Measurements from ENCODE around the gene C1QTNF1. TPM values are rescaled to one million over a fixed set of nuclear protein-coding genes. Genes with fewer than 3 reads are reported as not detected.

Gene C1QTNF1
- total and polyA plus RNA-seq, 9 of the 15 experiments (the other 6 are each of a cell fraction or from before 2014, with no cell fraction given), result 0.09 TPM; not detected in 8

GRCh38 chr17:79066963-79067362 lies 43.0 kb downstream of the C1QTNF1 start (continued):
- TF ChIP-seq SRF (CRISPR knock-in tag; IDR thresholded peaks at IDR 0.05) (no peak), HEY1 (CRISPR knock-in tag; IDR thresholded peaks at IDR 0.05; ENCODE audit: borderline replicate concordance) (no peak), MAFF (IDR thresholded peaks at IDR 0.05; ENCODE audit: low read length) (no peak), POLR2AphosphoS2 (IDR thresholded peaks at IDR 0.05; ENCODE audit: low read length) (no peak)

- H3K4me3 ChIP-seq, result no peak overlapping the region
- peaks cover 3% of the 10 kb centered on the region; the same call in 2 of the 3 replicates for H3K79me2 ChIP-seq (ENCODE audit: control insufficient read depth, insufficient read depth, low read length)
- in situ Hi-C loops (cut with MboI) (loop anchor here (25.0 kb wide), 1 partner anchor 317 kb away; no protein-coding TSS in a partner anchor), intact Hi-C loops (cut with micrococcal nuclease) (no loop called here)
- ATAC-seq, result no peak
- no peak overlapping the region for H2AFZ ChIP-seq (ENCODE audit: low read depth, low read length)
- no peak overlapping the region for H3K4me2 ChIP-seq (ENCODE audit: insufficient read depth, low read length)
- no peaks in the 10 kb centered on the region for H3K9me3 ChIP-seq (replicated peaks; ENCODE audit: control insufficient read depth, insufficient read depth, low read depth, low read length)
- H3K9ac ChIP-seq (ENCODE audit: insufficient read depth in 1 of 2, low read depth in 2 of 2, low read length in 2 of 2), result no peak overlapping the region
- 5% methylated on average over 9 of the region's 9 CpGs for WGBS (ENCODE audit: insufficient coverage, low coverage, missing lambda C conversion rate)
- no TSS peak for BruUV-seq (replicated peaks)
- ChIA-PET POLR2A (no interaction called here), CTCF (ENCODE audit: low intra/inter-chr PET ratio) (no interaction called here)
- no peaks in the 10 kb centered on the region for H3K9me1 ChIP-seq (ENCODE audit: control insufficient read depth, insufficient read depth, low read length)
- DNase-seq (ENCODE audit: extremely low read depth in 1 of 4, low spot score in 3 of 4), result no peak
- peaks cover 2 to 13% of the 10 kb centered on the region in 2 experiments; a peak in 4 of 5 replicates for H3K4me1 ChIP-seq (replicated peaks in 1 of 2; ENCODE audit: control insufficient read depth in 2 of 2, insufficient read depth in 2 of 2, low read length in 2 of 2)
- no peaks in the 10 kb centered on the region for H4K20me1 ChIP-seq (replicated peaks; ENCODE audit: control insufficient read depth, insufficient read depth, low read length)
- H3K27ac ChIP-seq (ENCODE audit: extremely low read depth, low read depth, low read length), result no peak overlapping the region
- FAIRE-seq, result no peak
- H3K36me3 ChIP-seq (ENCODE audit: control insufficient read depth, insufficient read depth, low read length), result no peaks in the 10 kb centered on the region
- peaks cover 17 to 20% of the 10 kb centered on the region in 2 experiments; a peak in 4 of 5 replicates for H3K27me3 ChIP-seq (ENCODE audit: control insufficient read depth in 2 of 2, insufficient read depth in 2 of 2, low read length in 2 of 2)
- TF ChIP-seq ZNF217 (CRISPR knock-in tag; IDR thresholded peaks at IDR 0.05), result no peak
- TF ChIP-seq MTF1 (CRISPR knock-in tag; IDR thresholded peaks at IDR 0.05; ENCODE audit: borderline replicate concordance), result no peak
- peak; percentile 50; the same call in 1 of the 2 replicates for TF ChIP-seq SMAD3 (CRISPR knock-in tag; conservative IDR thresholded peaks at IDR 0.05)
- TF ChIP-seq, protein P1, sequence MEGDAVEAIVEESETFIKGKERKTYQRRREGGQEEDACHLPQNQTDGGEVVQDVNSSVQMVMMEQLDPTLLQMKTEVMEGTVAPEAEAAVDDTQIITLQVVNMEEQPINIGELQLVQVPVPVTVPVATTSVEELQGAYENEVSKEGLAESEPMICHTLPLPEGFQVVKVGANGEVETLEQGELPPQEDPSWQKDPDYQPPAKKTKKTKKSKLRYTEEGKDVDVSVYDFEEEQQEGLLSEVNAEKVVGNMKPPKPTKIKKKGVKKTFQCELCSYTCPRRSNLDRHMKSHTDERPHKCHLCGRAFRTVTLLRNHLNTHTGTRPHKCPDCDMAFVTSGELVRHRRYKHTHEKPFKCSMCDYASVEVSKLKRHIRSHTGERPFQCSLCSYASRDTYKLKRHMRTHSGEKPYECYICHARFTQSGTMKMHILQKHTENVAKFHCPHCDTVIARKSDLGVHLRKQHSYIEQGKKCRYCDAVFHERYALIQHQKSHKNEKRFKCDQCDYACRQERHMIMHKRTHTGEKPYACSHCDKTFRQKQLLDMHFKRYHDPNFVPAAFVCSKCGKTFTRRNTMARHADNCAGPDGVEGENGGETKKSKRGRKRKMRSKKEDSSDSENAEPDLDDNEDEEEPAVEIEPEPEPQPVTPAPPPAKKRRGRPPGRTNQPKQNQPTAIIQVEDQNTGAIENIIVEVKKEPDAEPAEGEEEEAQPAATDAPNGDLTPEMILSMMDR (IDR thresholded peaks at IDR 0.05 in 2 of 3, conservative IDR thresholded peaks at IDR 0.05 in 1 of 3; ENCODE audit: insufficient read depth in 2 of 3, low read depth in 1 of 3, low read length in 3 of 3), result no peak
- TF ChIP-seq HINFP (tag; conservative IDR thresholded peaks at IDR 0.05; ENCODE audit: low read depth), result 0 out of 2 replicates have a peak, but pooled peaks have one; percentile 32
- no peak for TF ChIP-seq NFATC3 (IDR thresholded peaks at IDR 0.05)
- no peak for TF ChIP-seq FOXP1 (CRISPR knock-in tag; IDR thresholded peaks at IDR 0.05)
- no peak for TF ChIP-seq BDP1 (IDR thresholded peaks at IDR 0.05; ENCODE audit: insufficient read depth, insufficient read length)
- no peak for TF ChIP-seq NONO (IDR thresholded peaks at IDR 0.05; ENCODE audit: low read depth in 2 of 2, low read length in 1 of 2)
- TF ChIP-seq, protein P2, sequence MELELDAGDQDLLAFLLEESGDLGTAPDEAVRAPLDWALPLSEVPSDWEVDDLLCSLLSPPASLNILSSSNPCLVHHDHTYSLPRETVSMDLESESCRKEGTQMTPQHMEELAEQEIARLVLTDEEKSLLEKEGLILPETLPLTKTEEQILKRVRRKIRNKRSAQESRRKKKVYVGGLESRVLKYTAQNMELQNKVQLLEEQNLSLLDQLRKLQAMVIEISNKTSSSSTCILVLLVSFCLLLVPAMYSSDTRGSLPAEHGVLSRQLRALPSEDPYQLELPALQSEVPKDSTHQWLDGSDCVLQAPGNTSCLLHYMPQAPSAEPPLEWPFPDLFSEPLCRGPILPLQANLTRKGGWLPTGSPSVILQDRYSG (tag; conservative IDR thresholded peaks at IDR 0.05; ENCODE audit: low read depth), result 0 out of 2 replicates have a peak, but pooled peaks have one; percentile 45
Observed at GRCh38 chr17:79070266-79070880, 46.4 kb downstream of the C1QTNF1 start.

All from K562 (cell line).